HG03520 (cell line): ENCODE data around the gene ATP11B.

Source experiments
- ATAC-seq: cut with Tn5 transposase; IDR thresholded peaks from one replicate; pipeline ENCODE4 v1.9.1; 2021; ENCODE audit warnings: mild to moderate bottlenecking, moderate library complexity; ENCODE audit not compliant: unreplicated experiment

Gene ATP11B

GRCh38 chr3:182908471-182908870 lies 115.2 kb downstream of the ATP11B start:
- no peak for ATAC-seq

GRCh38 chr3:182909318-182910040 lies 116.2 kb downstream of the ATP11B start:
- no peak for ATAC-seq

- no peak for ATAC-seq
Observed at GRCh38 chr3:182910936-182911781, 117.9 kb downstream of the ATP11B start.

GRCh38 chr3:182911782-182912111 lies 118.4 kb downstream of the ATP11B start:
- ATAC-seq = no peak

- ATAC-seq = no peak
Observed at GRCh38 chr3:182912474-182912873, 119.2 kb downstream of the ATP11B start.

- peak; percentile 84 for ATAC-seq
Observed at GRCh38 chr3:182913889-182914288, 120.6 kb downstream of the ATP11B start.

GRCh38 chr3:182914341-182914740 lies 121.0 kb downstream of the ATP11B start:
- peak; percentile 49 for ATAC-seq

- no peak for ATAC-seq
Observed at GRCh38 chr3:182917134-182917533, 123.8 kb downstream of the ATP11B start.

GRCh38 chr3:182919866-182920357 lies 126.6 kb downstream of the ATP11B start:
- ATAC-seq = no peak

GRCh38 chr3:182920515-182921084 lies 127.3 kb downstream of the ATP11B start:
- ATAC-seq = no peak

- ATAC-seq = no peak
Observed at GRCh38 chr3:182921665-182922355, 128.5 kb downstream of the ATP11B start.

- peak; percentile 90 for ATAC-seq
Observed at GRCh38 chr3:182925330-182925943, 132.1 kb downstream of the ATP11B start.

GRCh38 chr3:182925944-182926337 lies 132.6 kb downstream of the ATP11B start:
- ATAC-seq = peak; percentile 13

- no peak for ATAC-seq
Observed at GRCh38 chr3:182935803-182936202, 142.5 kb downstream of the ATP11B start.

GRCh38 chr3:182936239-182936917 lies 143.1 kb downstream of the ATP11B start:
- ATAC-seq = no peak

GRCh38 chr3:182936918-182937285 lies 143.6 kb downstream of the ATP11B start:
- ATAC-seq = no peak

- peak; percentile 77 for ATAC-seq
Observed at GRCh38 chr3:182937293-182938051, 144.2 kb downstream of the ATP11B start.

GRCh38 chr3:182940266-182940808 lies 147.0 kb downstream of the ATP11B start:
- no peak for ATAC-seq

- no peak for ATAC-seq
Observed at GRCh38 chr3:182941719-182942118, 148.4 kb downstream of the ATP11B start.
